ENCODE data around the gene PRDM16. TPM values are rescaled to one million over a fixed set of nuclear protein-coding genes. Genes with fewer than 3 reads are reported as not detected.
"Not testable (repeated sequence)": the region's sequence is repeated elsewhere in the genome, so short reads cannot be mapped to it uniquely, and the experiment has no call there.

PRDM16 gene
- total and polyA plus RNA-seq, 2 experiments from 2014 or later = 0.14 to 0.16 TPM

GRCh38 chr1:3165189-3165588 lies 96.2 kb downstream of the PRDM16 start:
- H3K4me3 ChIP-seq; H3K4me1 ChIP-seq (ENCODE audit: insufficient read depth); H3K9me2 ChIP-seq (ENCODE audit: insufficient read depth); H3K27me3 ChIP-seq (ENCODE audit: insufficient read depth); H3F3A ChIP-seq (replicated peaks; ENCODE audit: low read depth); H3K9me3 Mint-ChIP-seq; H2AFZ ChIP-seq; H3K27ac Mint-ChIP-seq; H3K79me2 ChIP-seq (replicated peaks; ENCODE audit: insufficient read depth); H4K20me1 ChIP-seq (replicated peaks; ENCODE audit: insufficient read depth); H3K27me3 Mint-ChIP-seq (ENCODE audit: insufficient read depth, low read depth, poor library complexity); H3K4me1 Mint-ChIP-seq; H3K4me2 ChIP-seq; H3K36me3 ChIP-seq (ENCODE audit: insufficient read depth); H3K4me3 Mint-ChIP-seq; ATAC-seq; DNase-seq (ENCODE audit: low spot score); H3K27ac ChIP-seq (ENCODE audit: low read depth); H3K36me3 Mint-ChIP-seq (ENCODE audit: low read depth): not testable (repeated sequence)

GRCh38 chr1:3166206-3166918 lies 97.4 kb downstream of the PRDM16 start:
- Histone ChIP-seq H3K4me2 (no peak overlapping the region), H3K27me3 (ENCODE audit: insufficient read depth) (no peaks in the 10 kb centered on the region), H3K27ac (ENCODE audit: low read depth) (no peak overlapping the region), H3K9me2 (ENCODE audit: insufficient read depth) (no peaks in the 10 kb centered on the region), H3K79me2 (replicated peaks; ENCODE audit: insufficient read depth) (no peaks in the 10 kb centered on the region), H3F3A (replicated peaks; ENCODE audit: low read depth) (no peaks in the 10 kb centered on the region), H3K4me1 (ENCODE audit: insufficient read depth) (no peaks in the 10 kb centered on the region), H3K36me3 (ENCODE audit: insufficient read depth) (no peaks in the 10 kb centered on the region), H3K4me3 (no peak overlapping the region), H2AFZ (no peak overlapping the region), H4K20me1 (replicated peaks; ENCODE audit: insufficient read depth) (no peaks in the 10 kb centered on the region)
- Mint-ChIP-seq H3K4me3 (no peak overlapping the region), H3K27ac (no peak overlapping the region), H3K9me3 (peaks cover 2% of the 10 kb centered on the region; the same call in 1 of the 3 replicates), H3K4me1 (peaks cover 6% of the 10 kb centered on the region; the same call in 2 of the 3 replicates), H3K36me3 (ENCODE audit: low read depth) (no peaks in the 10 kb centered on the region), H3K27me3 (ENCODE audit: insufficient read depth, low read depth, poor library complexity) (peaks cover 7% of the 10 kb centered on the region)
- DNase-seq (ENCODE audit: low spot score) (no peak), ATAC-seq (no peak)
- TF ChIP-seq ZNF331 (CRISPR knock-in tag; IDR thresholded peaks at IDR 0.05; ENCODE audit: low read depth) = no peak
- no peak for TF ChIP-seq POLR2AphosphoS5 (IDR thresholded peaks at IDR 0.05; ENCODE audit: low read depth)
- no peak for TF ChIP-seq EZH2 (IDR thresholded peaks at IDR 0.05; ENCODE audit: low read depth, unreplicated experiment)
- TF ChIP-seq, protein P1, sequence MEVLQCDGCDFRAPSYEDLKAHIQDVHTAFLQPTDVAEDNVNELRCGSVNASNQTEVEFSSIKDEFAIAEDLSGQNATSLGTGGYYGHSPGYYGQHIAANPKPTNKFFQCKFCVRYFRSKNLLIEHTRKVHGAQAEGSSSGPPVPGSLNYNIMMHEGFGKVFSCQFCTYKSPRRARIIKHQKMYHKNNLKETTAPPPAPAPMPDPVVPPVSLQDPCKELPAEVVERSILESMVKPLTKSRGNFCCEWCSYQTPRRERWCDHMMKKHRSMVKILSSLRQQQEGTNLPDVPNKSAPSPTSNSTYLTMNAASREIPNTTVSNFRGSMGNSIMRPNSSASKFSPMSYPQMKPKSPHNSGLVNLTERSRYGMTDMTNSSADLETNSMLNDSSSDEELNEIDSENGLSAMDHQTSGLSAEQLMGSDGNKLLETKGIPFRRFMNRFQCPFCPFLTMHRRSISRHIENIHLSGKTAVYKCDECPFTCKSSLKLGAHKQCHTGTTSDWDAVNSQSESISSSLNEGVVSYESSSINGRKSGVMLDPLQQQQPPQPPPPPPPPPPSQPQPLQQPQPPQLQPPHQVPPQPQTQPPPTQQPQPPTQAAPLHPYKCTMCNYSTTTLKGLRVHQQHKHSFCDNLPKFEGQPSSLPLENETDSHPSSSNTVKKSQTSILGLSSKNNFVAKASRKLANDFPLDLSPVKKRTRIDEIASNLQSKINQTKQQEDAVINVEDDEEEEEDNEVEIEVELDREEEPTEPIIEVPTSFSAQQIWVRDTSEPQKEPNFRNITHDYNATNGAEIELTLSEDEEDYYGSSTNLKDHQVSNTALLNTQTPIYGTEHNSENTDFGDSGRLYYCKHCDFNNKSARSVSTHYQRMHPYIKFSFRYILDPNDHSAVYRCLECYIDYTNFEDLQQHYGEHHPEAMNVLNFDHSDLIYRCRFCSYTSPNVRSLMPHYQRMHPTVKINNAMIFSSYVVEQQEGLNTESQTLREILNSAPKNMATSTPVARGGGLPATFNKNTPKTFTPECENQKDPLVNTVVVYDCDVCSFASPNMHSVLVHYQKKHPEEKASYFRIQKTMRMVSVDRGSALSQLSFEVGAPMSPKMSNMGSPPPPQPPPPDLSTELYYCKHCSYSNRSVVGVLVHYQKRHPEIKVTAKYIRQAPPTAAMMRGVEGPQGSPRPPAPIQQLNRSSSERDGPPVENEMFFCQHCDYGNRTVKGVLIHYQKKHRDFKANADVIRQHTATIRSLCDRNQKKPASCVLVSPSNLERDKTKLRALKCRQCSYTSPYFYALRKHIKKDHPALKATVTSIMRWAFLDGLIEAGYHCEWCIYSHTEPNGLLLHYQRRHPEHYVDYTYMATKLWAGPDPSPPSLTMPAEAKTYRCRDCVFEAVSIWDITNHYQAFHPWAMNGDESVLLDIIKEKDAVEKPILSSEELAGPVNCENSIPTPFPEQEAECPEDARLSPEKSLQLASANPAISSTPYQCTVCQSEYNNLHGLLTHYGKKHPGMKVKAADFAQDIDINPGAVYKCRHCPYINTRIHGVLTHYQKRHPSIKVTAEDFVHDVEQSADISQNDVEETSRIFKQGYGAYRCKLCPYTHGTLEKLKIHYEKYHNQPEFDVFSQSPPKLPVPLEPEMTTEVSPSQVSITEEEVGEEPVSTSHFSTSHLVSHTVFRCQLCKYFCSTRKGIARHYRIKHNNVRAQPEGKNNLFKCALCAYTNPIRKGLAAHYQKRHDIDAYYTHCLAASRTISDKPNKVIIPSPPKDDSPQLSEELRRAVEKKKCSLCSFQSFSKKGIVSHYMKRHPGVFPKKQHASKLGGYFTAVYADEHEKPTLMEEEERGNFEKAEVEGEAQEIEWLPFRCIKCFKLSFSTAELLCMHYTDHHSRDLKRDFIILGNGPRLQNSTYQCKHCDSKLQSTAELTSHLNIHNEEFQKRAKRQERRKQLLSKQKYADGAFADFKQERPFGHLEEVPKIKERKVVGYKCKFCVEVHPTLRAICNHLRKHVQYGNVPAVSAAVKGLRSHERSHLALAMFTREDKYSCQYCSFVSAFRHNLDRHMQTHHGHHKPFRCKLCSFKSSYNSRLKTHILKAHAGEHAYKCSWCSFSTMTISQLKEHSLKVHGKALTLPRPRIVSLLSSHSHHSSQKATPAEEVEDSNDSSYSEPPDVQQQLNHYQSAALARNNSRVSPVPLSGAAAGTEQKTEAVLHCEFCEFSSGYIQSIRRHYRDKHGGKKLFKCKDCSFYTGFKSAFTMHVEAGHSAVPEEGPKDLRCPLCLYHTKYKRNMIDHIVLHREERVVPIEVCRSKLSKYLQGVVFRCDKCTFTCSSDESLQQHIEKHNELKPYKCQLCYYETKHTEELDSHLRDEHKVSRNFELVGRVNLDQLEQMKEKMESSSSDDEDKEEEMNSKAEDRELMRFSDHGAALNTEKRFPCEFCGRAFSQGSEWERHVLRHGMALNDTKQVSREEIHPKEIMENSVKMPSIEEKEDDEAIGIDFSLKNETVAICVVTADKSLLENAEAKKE (CRISPR knock-in tag; IDR thresholded peaks at IDR 0.05) = no peak
- TF ChIP-seq, protein P2, sequence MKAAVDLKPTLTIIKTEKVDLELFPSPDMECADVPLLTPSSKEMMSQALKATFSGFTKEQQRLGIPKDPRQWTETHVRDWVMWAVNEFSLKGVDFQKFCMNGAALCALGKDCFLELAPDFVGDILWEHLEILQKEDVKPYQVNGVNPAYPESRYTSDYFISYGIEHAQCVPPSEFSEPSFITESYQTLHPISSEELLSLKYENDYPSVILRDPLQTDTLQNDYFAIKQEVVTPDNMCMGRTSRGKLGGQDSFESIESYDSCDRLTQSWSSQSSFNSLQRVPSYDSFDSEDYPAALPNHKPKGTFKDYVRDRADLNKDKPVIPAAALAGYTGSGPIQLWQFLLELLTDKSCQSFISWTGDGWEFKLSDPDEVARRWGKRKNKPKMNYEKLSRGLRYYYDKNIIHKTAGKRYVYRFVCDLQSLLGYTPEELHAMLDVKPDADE (IDR thresholded peaks at IDR 0.05) = no peak
- TF ChIP-seq, protein P3, sequence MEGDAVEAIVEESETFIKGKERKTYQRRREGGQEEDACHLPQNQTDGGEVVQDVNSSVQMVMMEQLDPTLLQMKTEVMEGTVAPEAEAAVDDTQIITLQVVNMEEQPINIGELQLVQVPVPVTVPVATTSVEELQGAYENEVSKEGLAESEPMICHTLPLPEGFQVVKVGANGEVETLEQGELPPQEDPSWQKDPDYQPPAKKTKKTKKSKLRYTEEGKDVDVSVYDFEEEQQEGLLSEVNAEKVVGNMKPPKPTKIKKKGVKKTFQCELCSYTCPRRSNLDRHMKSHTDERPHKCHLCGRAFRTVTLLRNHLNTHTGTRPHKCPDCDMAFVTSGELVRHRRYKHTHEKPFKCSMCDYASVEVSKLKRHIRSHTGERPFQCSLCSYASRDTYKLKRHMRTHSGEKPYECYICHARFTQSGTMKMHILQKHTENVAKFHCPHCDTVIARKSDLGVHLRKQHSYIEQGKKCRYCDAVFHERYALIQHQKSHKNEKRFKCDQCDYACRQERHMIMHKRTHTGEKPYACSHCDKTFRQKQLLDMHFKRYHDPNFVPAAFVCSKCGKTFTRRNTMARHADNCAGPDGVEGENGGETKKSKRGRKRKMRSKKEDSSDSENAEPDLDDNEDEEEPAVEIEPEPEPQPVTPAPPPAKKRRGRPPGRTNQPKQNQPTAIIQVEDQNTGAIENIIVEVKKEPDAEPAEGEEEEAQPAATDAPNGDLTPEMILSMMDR (conservative IDR thresholded peaks at IDR 0.05; ENCODE audit: low read depth in 2 of 2) = no peak
- TF ChIP-seq CREB1 (CRISPR knock-in tag; IDR thresholded peaks at IDR 0.05; ENCODE audit: low read depth) = no peak
- no peak for TF ChIP-seq EZH2phosphoT487 (IDR thresholded peaks at IDR 0.05; ENCODE audit: unreplicated experiment)

All from GM23338 (cell line).